Panc1 (cell line): ENCODE measurements around the gene RIPOR2. TPM values are rescaled to one million over a fixed set of nuclear protein-coding genes. Genes with fewer than 3 reads are reported as not detected.

Source experiments
- ATAC-seq: fragments of 200-7000 bp; cut with Tn5 transposase; 2 replicates; pipeline ENCODE4 v1.9.1; 2020; ENCODE audit warnings: mild to moderate bottlenecking, moderate library complexity
- BruUV-seq: library from RNA; stranded (reverse); fragments of 400-500 nt; replicated peaks from 2 replicates; lab custom pipeline; 2021; lab: Mats Ljungman, UMichigan
- CTCF ChIA-PET: fragments of 300-600 bp; sonication (Branson Sonifier 250); formaldehyde crosslinking; loops from one replicate; lab custom pipeline; 2022; ENCODE audit warnings: antibody characterized with exemption; lab: Charles Lee
- POLR2A ChIA-PET: fragments of 300-600 bp; sonication (Branson Sonifier 250); formaldehyde crosslinking; loops from one replicate; lab custom pipeline; 2022; ENCODE audit warnings: antibody characterized with exemption; lab: Charles Lee
- DNase-seq: peaks from one replicate; pipeline ENCODE4 v3.0.0-alpha.2; 2010; ENCODE audit warnings: low read depth, low spot score
- H3K27ac ChIP-seq: 2 replicates; pipeline ENCODE4 v1.5.1; 2011; ENCODE audit warnings: mild to moderate bottlenecking, low read length, inconsistent platforms
- H3K27me3 ChIP-seq: fragments of 200-500 bp; sonication (Bioruptor generic); 2 replicates; pipeline ENCODE4 v1.6.0; 2014; ENCODE audit warnings: low read length, inconsistent platforms; ENCODE audit not compliant: control insufficient read depth, insufficient read depth
- H3K36me3 ChIP-seq: fragments of 200-500 bp; sonication (Bioruptor generic); 2 replicates; pipeline ENCODE4 v1.5.1; 2014; ENCODE audit warnings: inconsistent platforms, mild to moderate bottlenecking, low read length, moderate library complexity; ENCODE audit not compliant: control insufficient read depth, insufficient read depth
- H3K4me1 ChIP-seq: 2 replicates; pipeline ENCODE4 v1.5.1; 2011; ENCODE audit warnings: inconsistent platforms, mild to moderate bottlenecking, low read length, moderate library complexity; ENCODE audit not compliant: control insufficient read depth, insufficient read depth
- H3K4me3 ChIP-seq, 2 experiments: 2 replicates each; pipeline ENCODE4 v1.5.1; 2011 to 2012; ENCODE audit warnings: low read depth in 2 of 2, low read length in 2 of 2, mild to moderate bottlenecking in 2 of 2, inconsistent platforms in 1 of 2, moderate library complexity in 1 of 2
- H3K9me3 ChIP-seq: fragments of 200-500 bp; sonication (Bioruptor generic); 2 replicates; pipeline ENCODE4 v1.5.1; 2014; ENCODE audit warnings: low read depth, mild to moderate bottlenecking, inconsistent platforms, low read length, moderate library complexity; ENCODE audit not compliant: control insufficient read depth, insufficient read depth
- CTCF ChIP-seq: fragments of 450-650 bp; IDR thresholded peaks from 2 replicates; pipeline ENCODE4 v1.5.1; 2017; ENCODE audit warnings: mild to moderate bottlenecking
- POLR2AphosphoS5 ChIP-seq: IDR thresholded peaks from 2 replicates; pipeline ENCODE4 v1.6.1; 2012; ENCODE audit warnings: mild to moderate bottlenecking, low read depth, low read length, moderate library complexity
- SIN3A ChIP-seq: IDR thresholded peaks from 2 replicates; pipeline ENCODE4 v1.6.1; 2012; ENCODE audit warnings: low read depth, mild to moderate bottlenecking, low read length, moderate library complexity, borderline replicate concordance; ENCODE audit not compliant: insufficient read depth
- TCF7L2 ChIP-seq: IDR thresholded peaks from 2 replicates; pipeline ENCODE4 v1.6.1; 2011; ENCODE audit warnings: mild to moderate bottlenecking, low read depth, low read length, inconsistent platforms
- in situ Hi-C: cut with HindIII; loops from 2 replicates; pipeline ENCODE4 v1.10.0; 2016; ENCODE audit warnings: low sequenced_read_pairs, low pct_unique_long_range_greater_than_20kb
- intact Hi-C: fragments of 100-400 bp; cut with micrococcal nuclease; formaldehyde crosslinking; loops from one replicate; pipeline ENCODE4 v1.10.0; 2022; ENCODE audit not compliant: unreplicated experiment
- total RNA-seq: library from RNA; stranded (reverse); gene quantifications from one replicate; pipeline ENCODE4 v1.2.1, GENCODE V29; 2021; ENCODE audit not compliant: unreplicated experiment
- TF ChIP-seq, protein P1 (sequence below), 2 experiments: IDR thresholded peaks; 2 replicates each; pipeline ENCODE4 v1.6.1; 2011 to 2012; ENCODE audit warnings: low read depth in 2 of 2, control low read depth in 1 of 2, low read length in 1 of 2, mild to moderate bottlenecking in 1 of 2, moderate library complexity in 1 of 2; ENCODE audit not compliant: insufficient read depth in 1 of 2

RIPOR2 gene
- total RNA-seq, 1 experiment from 2014 or later = 0.54 TPM

GRCh38 chr6:24775520-24776058 is 160.2 kb downstream of the RIPOR2 start:
- H3K27ac ChIP-seq = peak overlapping the region; percentile 96
- TF ChIP-seq, protein P1, sequence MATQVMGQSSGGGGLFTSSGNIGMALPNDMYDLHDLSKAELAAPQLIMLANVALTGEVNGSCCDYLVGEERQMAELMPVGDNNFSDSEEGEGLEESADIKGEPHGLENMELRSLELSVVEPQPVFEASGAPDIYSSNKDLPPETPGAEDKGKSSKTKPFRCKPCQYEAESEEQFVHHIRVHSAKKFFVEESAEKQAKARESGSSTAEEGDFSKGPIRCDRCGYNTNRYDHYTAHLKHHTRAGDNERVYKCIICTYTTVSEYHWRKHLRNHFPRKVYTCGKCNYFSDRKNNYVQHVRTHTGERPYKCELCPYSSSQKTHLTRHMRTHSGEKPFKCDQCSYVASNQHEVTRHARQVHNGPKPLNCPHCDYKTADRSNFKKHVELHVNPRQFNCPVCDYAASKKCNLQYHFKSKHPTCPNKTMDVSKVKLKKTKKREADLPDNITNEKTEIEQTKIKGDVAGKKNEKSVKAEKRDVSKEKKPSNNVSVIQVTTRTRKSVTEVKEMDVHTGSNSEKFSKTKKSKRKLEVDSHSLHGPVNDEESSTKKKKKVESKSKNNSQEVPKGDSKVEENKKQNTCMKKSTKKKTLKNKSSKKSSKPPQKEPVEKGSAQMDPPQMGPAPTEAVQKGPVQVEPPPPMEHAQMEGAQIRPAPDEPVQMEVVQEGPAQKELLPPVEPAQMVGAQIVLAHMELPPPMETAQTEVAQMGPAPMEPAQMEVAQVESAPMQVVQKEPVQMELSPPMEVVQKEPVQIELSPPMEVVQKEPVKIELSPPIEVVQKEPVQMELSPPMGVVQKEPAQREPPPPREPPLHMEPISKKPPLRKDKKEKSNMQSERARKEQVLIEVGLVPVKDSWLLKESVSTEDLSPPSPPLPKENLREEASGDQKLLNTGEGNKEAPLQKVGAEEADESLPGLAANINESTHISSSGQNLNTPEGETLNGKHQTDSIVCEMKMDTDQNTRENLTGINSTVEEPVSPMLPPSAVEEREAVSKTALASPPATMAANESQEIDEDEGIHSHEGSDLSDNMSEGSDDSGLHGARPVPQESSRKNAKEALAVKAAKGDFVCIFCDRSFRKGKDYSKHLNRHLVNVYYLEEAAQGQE (IDR thresholded peaks at IDR 0.05; ENCODE audit: insufficient read depth in 1 of 2, low read depth in 2 of 2, low read length in 1 of 2) = no peak
- TF ChIP-seq POLR2AphosphoS5 (no peak), CTCF (no peak), TCF7L2 (no peak), SIN3A (no peak)
- intact Hi-C loops = no loop called here
- ATAC-seq (peak; percentile 41), DNase-seq (no peak)
- BruUV-seq = no TSS peak
- ChIA-PET CTCF (no interaction called here), POLR2A (interaction anchor here (0.6 kb wide), 1 partner anchor 22 kb away, joined by 5 read pairs; no protein-coding TSS in a partner anchor)
- H3K4me3 ChIP-seq = peak overlapping the region; percentile 95 to 99
- H3K9me3 ChIP-seq = no peaks in the 10 kb centered on the region
- H3K36me3 ChIP-seq = peaks cover 7% of the 10 kb centered on the region; the same call in 1 of the 2 replicates
- no peaks in the 10 kb centered on the region for H3K27me3 ChIP-seq
- in situ Hi-C loops = no loop called here
- H3K4me1 ChIP-seq = peaks cover 26% of the 10 kb centered on the region; the same call in 1 of the 2 replicates

DNA sequence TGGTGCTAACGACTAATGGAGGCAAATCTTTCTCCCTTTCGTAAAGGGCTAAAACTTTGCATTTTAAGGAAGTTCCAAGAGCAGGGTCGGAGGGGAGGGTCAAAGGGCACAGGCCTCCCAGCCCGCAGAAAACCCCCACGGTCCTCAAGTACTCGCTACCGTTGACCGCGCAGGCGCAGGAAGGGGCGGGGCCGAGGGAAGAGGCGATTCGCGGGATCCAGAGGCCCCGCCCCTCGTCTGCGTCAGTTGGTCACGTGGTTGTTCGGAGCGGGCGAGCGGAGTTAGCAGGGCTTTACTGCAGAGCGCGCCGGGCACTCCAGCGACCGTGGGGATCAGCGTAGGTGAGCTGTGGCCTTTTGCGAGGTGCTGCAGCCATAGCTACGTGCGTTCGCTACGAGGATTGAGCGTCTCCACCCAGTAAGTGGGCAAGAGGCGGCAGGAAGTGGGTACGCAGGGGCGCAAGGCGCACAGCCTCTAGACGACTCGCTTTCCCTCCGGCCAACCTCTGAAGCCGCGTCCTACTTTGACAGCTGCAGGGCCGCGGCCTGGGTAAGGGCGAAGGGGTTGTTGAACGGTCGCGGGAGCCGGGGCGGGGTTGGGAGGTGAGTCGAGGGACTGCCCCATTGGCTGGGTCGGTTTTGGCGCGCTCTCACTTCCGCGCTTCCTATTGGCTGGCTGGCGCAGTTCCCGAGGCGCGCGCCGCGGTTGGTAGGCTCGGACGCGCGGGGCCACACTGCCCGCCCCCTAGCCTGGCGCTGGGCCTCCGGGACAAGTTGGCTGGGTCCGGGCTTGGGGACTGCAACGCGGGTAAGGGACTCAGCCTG is 160.9 kb downstream of the RIPOR2 start, which contains the start of gene GMNN:
GMNN (plus strand) TSS at position 242 of the 824 bp plus-strand sequence. CDS start 2,310 bp downstream, outside the sequence.
- POLR2A ChIA-PET = no interaction called here
- Histone ChIP-seq H3K9me3 (no peaks in the 10 kb centered on the region), H3K4me1 (peaks cover 26% of the 10 kb centered on the region; the same call in 1 of the 2 replicates), H3K27ac (peak within 1 kb of the TSS; percentile 96), H3K36me3 (peaks cover 7% of the 10 kb centered on the region; the same call in 1 of the 2 replicates), H3K27me3 (no peaks in the 10 kb centered on the region), H3K4me3 (peak within 1 kb of the TSS; percentile 95 to 99)
- intact Hi-C loops = no loop called here
- TF ChIP-seq SIN3A = peak; percentile 37; the same call in 1 of the 2 replicates
- TF ChIP-seq TCF7L2 = no peak
- peak; percentile 83 for TF ChIP-seq POLR2AphosphoS5
- TF ChIP-seq, protein P1 (IDR thresholded peaks at IDR 0.05; ENCODE audit: insufficient read depth in 1 of 2, low read depth in 2 of 2, low read length in 1 of 2) = no peak
- TF ChIP-seq CTCF = no peak
- DNase-seq (peak; percentile 55), ATAC-seq (peak; percentile 97)
- CTCF ChIA-PET = no interaction called here
- no TSS peak for BruUV-seq
- in situ Hi-C loops = no loop called here
